Mesenchymal stem cell (in vitro differentiated cells and primary cell): ENCODE data around the gene LRRC7.

Experiments
- DNase-seq: peaks from one replicate; pipeline ENCODE4 v3.0.0-alpha.2; 2013
- H2AFZ ChIP-seq: one replicate; pipeline ENCODE4 v1.6.1; 2013; ENCODE audit warnings: low read depth, mild to moderate bottlenecking, control low read depth, inconsistent platforms, low read length, moderate library complexity
- H2AK5ac ChIP-seq: 2 replicates; pipeline ENCODE4 v1.6.1; 2013; ENCODE audit warnings: low read length, moderate library complexity, mild to moderate bottlenecking, inconsistent platforms; ENCODE audit not compliant: severe bottlenecking
- H2BK120ac ChIP-seq: one replicate; pipeline ENCODE4 v1.6.1; 2013; ENCODE audit warnings: low read depth, mild to moderate bottlenecking, inconsistent platforms, low read length, moderate library complexity
- H2BK12ac ChIP-seq, 2 experiments: one replicate each; pipeline ENCODE4 v1.6.1; 2013; ENCODE audit warnings: inconsistent platforms in 2 of 2, low read length in 2 of 2, mild to moderate bottlenecking in 2 of 2, moderate library complexity in 2 of 2, control low read depth in 1 of 2
- H2BK15ac ChIP-seq: one replicate; pipeline ENCODE4 v1.6.1; 2013; ENCODE audit warnings: mild to moderate bottlenecking, low read depth, inconsistent platforms; ENCODE audit not compliant: poor library complexity, severe bottlenecking
- H2BK5ac ChIP-seq: 2 replicates; pipeline ENCODE4 v1.6.1; 2013; ENCODE audit warnings: low read depth, mild to moderate bottlenecking, low read length, control low read depth, inconsistent platforms; ENCODE audit not compliant: poor library complexity, severe bottlenecking
- H3K14ac ChIP-seq, 2 experiments: one replicate each; pipeline ENCODE4 v1.6.1; 2013; ENCODE audit warnings: inconsistent platforms in 2 of 2, low read length in 2 of 2, control low read depth in 1 of 2, mild to moderate bottlenecking in 1 of 2, moderate library complexity in 1 of 2
- H3K18ac ChIP-seq, 2 experiments: one replicate each; pipeline ENCODE4 v1.6.1; 2013; ENCODE audit warnings: inconsistent platforms in 2 of 2, low read length in 2 of 2, control low read depth in 1 of 2, low read depth in 1 of 2, mild to moderate bottlenecking in 1 of 2
- H3K23ac ChIP-seq, 2 experiments: one replicate each; pipeline ENCODE4 v1.6.1; 2013; ENCODE audit warnings: inconsistent platforms in 2 of 2, low read length in 2 of 2, mild to moderate bottlenecking in 2 of 2, moderate library complexity in 2 of 2, control low read depth in 1 of 2
- H3K27ac ChIP-seq: 2 replicates; pipeline ENCODE4 v1.5.1; 2013; ENCODE audit warnings: mild to moderate bottlenecking, moderate library complexity, low read length, control low read depth, inconsistent platforms; ENCODE audit not compliant: poor library complexity, severe bottlenecking
- H3K27me3 ChIP-seq, 2 experiments: 2 replicates each; pipeline versions ENCODE4 v1.6.1 to v1.7.0; 2013; ENCODE audit warnings: low read length in 2 of 2, mild to moderate bottlenecking in 2 of 2, moderate library complexity in 2 of 2, control low read depth in 1 of 2, inconsistent platforms in 1 of 2; ENCODE audit not compliant: control insufficient read depth in 1 of 2, insufficient read depth in 1 of 2
- H3K36me3 ChIP-seq, 2 experiments: 2 replicates each; pipeline versions ENCODE4 v1.6.1 to v1.7.0; 2013; ENCODE audit warnings: low read length in 2 of 2, control low read depth in 1 of 2, inconsistent platforms in 1 of 2, low read depth in 1 of 2, mild to moderate bottlenecking in 1 of 2; ENCODE audit not compliant: insufficient read depth in 2 of 2, control insufficient read depth in 1 of 2
- H3K4ac ChIP-seq, 2 experiments: one replicate each; pipeline ENCODE4 v1.6.1; 2013; ENCODE audit warnings: inconsistent platforms in 2 of 2, low read length in 2 of 2, mild to moderate bottlenecking in 2 of 2, moderate library complexity in 2 of 2, control low read depth in 1 of 2, low read depth in 1 of 2
- H3K4me1 ChIP-seq: 2 replicates; pipeline ENCODE4 v1.6.1; 2013; ENCODE audit warnings: low read depth, low read length, control low read depth; ENCODE audit not compliant: control insufficient read depth, insufficient read depth
- H3K4me2 ChIP-seq: 2 replicates; pipeline ENCODE4 v1.6.1; 2013; ENCODE audit warnings: low read length, mild to moderate bottlenecking, inconsistent platforms; ENCODE audit not compliant: poor library complexity, severe bottlenecking
- H3K4me3 ChIP-seq, 2 experiments: 2 replicates each; pipeline versions ENCODE4 v1.5.1 to v1.7.0; 2013; ENCODE audit warnings: low read length in 2 of 2, mild to moderate bottlenecking in 2 of 2, control low read depth in 1 of 2, low read depth in 1 of 2; ENCODE audit not compliant: insufficient read depth in 1 of 2
- H3K79me1 ChIP-seq: replicated peaks from 2 replicates; pipeline ENCODE4 v1.6.1; 2013; ENCODE audit warnings: mild to moderate bottlenecking, control low read depth, low read length, inconsistent platforms; ENCODE audit not compliant: poor library complexity, severe bottlenecking
- H3K9ac ChIP-seq: 2 replicates; pipeline ENCODE4 v1.7.0; 2013; ENCODE audit warnings: mild to moderate bottlenecking, low read length, moderate library complexity
- H3K9me3 ChIP-seq: 2 replicates; pipeline ENCODE4 v1.7.0; 2013; ENCODE audit warnings: mild to moderate bottlenecking, low read length; ENCODE audit not compliant: control insufficient read depth
- H4K8ac ChIP-seq: one replicate; pipeline ENCODE4 v1.6.1; 2013; ENCODE audit warnings: inconsistent platforms, mild to moderate bottlenecking, low read length, moderate library complexity
- H4K91ac ChIP-seq: one replicate; pipeline ENCODE4 v1.6.1; 2013; ENCODE audit warnings: mild to moderate bottlenecking, low read length, inconsistent platforms
- WGBS: methylation state at CpG from one replicate; pipeline ENCODE4 v1.1.7; 2013; ENCODE audit warnings: mixed read lengths; 5-methylcytosine and 5-hydroxymethylcytosine counted together

The LRRC7 gene

GRCh38 chr1:69693921-69694675 is 126.4 kb downstream of the LRRC7 start:
- no peak overlapping the region for H2BK12ac ChIP-seq
- H3K4ac ChIP-seq, result no peak overlapping the region
- H3K9me3 ChIP-seq, result peaks cover 4% of the 10 kb centered on the region
- no peak overlapping the region for H3K14ac ChIP-seq
- H2BK15ac ChIP-seq, result no peak overlapping the region
- no peak for DNase-seq
- no peaks in the 10 kb centered on the region for H3K36me3 ChIP-seq
- H3K79me1 ChIP-seq, result no peaks in the 10 kb centered on the region
- no peak overlapping the region for H3K27ac ChIP-seq
- no peak overlapping the region for H3K4me2 ChIP-seq
- no peak overlapping the region for H3K18ac ChIP-seq
- H3K4me1 ChIP-seq, result no peaks in the 10 kb centered on the region
- H3K9ac ChIP-seq, result no peak overlapping the region
- no peak overlapping the region for H2BK5ac ChIP-seq
- H2BK120ac ChIP-seq, result no peak overlapping the region
- no peak overlapping the region for H3K4me3 ChIP-seq
- no peak overlapping the region for H2AK5ac ChIP-seq
- no peak overlapping the region for H2AFZ ChIP-seq
- H3K27me3 ChIP-seq, result no peaks in the 10 kb centered on the region
- H4K91ac ChIP-seq, result no peak overlapping the region
- no peak overlapping the region for H4K8ac ChIP-seq
- no peak overlapping the region for H3K23ac ChIP-seq

- H2BK5ac ChIP-seq, result no peak overlapping the region
- H2BK120ac ChIP-seq, result no peak overlapping the region
- H3K18ac ChIP-seq, result no peak overlapping the region
- H3K4me1 ChIP-seq, result no peaks in the 10 kb centered on the region
- no peak overlapping the region for H4K91ac ChIP-seq
- H3K9ac ChIP-seq, result no peak overlapping the region
- peaks cover 4% of the 10 kb centered on the region for H3K9me3 ChIP-seq
- H3K23ac ChIP-seq, result no peak overlapping the region
- H3K4me3 ChIP-seq, result no peak overlapping the region
- H2AK5ac ChIP-seq, result no peak overlapping the region
- H3K14ac ChIP-seq, result no peak overlapping the region
- H3K36me3 ChIP-seq, result no peaks in the 10 kb centered on the region
- no peak for DNase-seq
- no peak overlapping the region for H4K8ac ChIP-seq
- 91% methylated on average over 1 of the region's 2 CpGs for whole genome bisulfite sequencing
- H3K27me3 ChIP-seq, result no peaks in the 10 kb centered on the region
- H3K79me1 ChIP-seq, result no peaks in the 10 kb centered on the region
- H2BK12ac ChIP-seq, result no peak overlapping the region
- no peak overlapping the region for H2BK15ac ChIP-seq
- H3K4me2 ChIP-seq, result no peak overlapping the region
- no peak overlapping the region for H3K27ac ChIP-seq
- H3K4ac ChIP-seq, result no peak overlapping the region
- no peak overlapping the region for H2AFZ ChIP-seq
Measured at GRCh38 chr1:69697340-69697739, 129.6 kb downstream of the LRRC7 start.

- no peaks in the 10 kb centered on the region for H3K9me3 ChIP-seq
- no peak overlapping the region for H3K9ac ChIP-seq
- no peaks in the 10 kb centered on the region for H3K27me3 ChIP-seq
- H2BK15ac ChIP-seq, result no peak overlapping the region
- no peaks in the 10 kb centered on the region for H3K36me3 ChIP-seq
- no peak overlapping the region for H2BK5ac ChIP-seq
- no peak overlapping the region for H3K18ac ChIP-seq
- no peak overlapping the region for H2BK120ac ChIP-seq
- H2AK5ac ChIP-seq, result no peak overlapping the region
- no peak overlapping the region for H3K4me3 ChIP-seq
- H3K23ac ChIP-seq, result no peak overlapping the region
- H4K91ac ChIP-seq, result no peak overlapping the region
- WGBS, result 29% methylated on average over 2 of the region's 2 CpGs
- no peak overlapping the region for H2BK12ac ChIP-seq
- no peak overlapping the region for H4K8ac ChIP-seq
- no peak overlapping the region for H3K4me2 ChIP-seq
- H3K4ac ChIP-seq, result no peak overlapping the region
- H2AFZ ChIP-seq, result no peak overlapping the region
- H3K4me1 ChIP-seq, result no peaks in the 10 kb centered on the region
- H3K27ac ChIP-seq, result no peak overlapping the region
- H3K14ac ChIP-seq, result no peak overlapping the region
- DNase-seq, result peak; percentile 29
- no peaks in the 10 kb centered on the region for H3K79me1 ChIP-seq
Measured at GRCh38 chr1:69700770-69701169, 133.0 kb downstream of the LRRC7 start.

GRCh38 chr1:69702085-69702484 is 134.4 kb downstream of the LRRC7 start:
- no peaks in the 10 kb centered on the region for H3K4me1 ChIP-seq
- H2BK120ac ChIP-seq, result no peak overlapping the region
- H2AFZ ChIP-seq, result no peak overlapping the region
- no peak overlapping the region for H2BK12ac ChIP-seq
- H4K91ac ChIP-seq, result no peak overlapping the region
- H3K27ac ChIP-seq, result no peak overlapping the region
- no peak overlapping the region for H3K4me3 ChIP-seq
- DNase-seq, result no peak
- H3K14ac ChIP-seq, result no peak overlapping the region
- H2BK5ac ChIP-seq, result no peak overlapping the region
- no peaks in the 10 kb centered on the region for H3K9me3 ChIP-seq
- no peak overlapping the region for H4K8ac ChIP-seq
- no peak overlapping the region for H3K4ac ChIP-seq
- no peak overlapping the region for H3K9ac ChIP-seq
- H3K4me2 ChIP-seq, result no peak overlapping the region
- no peaks in the 10 kb centered on the region for H3K27me3 ChIP-seq
- 76% methylated on average over 4 of the region's 4 CpGs for WGBS
- H2BK15ac ChIP-seq, result no peak overlapping the region
- no peak overlapping the region for H3K23ac ChIP-seq
- H2AK5ac ChIP-seq, result no peak overlapping the region
- H3K79me1 ChIP-seq, result no peaks in the 10 kb centered on the region
- H3K18ac ChIP-seq, result no peak overlapping the region
- no peaks in the 10 kb centered on the region for H3K36me3 ChIP-seq
